Hair follicular keratinocyte (primary cell): Measurements from ENCODE around the gene ZNF92. TPM values are rescaled to one million over a fixed set of nuclear protein-coding genes. Genes with fewer than 3 reads are reported as not detected.

Source experiments
- total RNA-seq: library from RNA; depleted of rRNA; stranded (reverse); fragments of >200 nt; gene quantifications from 2 replicates; pipeline ENCODE4 v1.2.3, GENCODE V29; 2015

ZNF92 gene
- 2.2 and 2.7 TPM in 2 replicates for total RNA-seq

DNA sequence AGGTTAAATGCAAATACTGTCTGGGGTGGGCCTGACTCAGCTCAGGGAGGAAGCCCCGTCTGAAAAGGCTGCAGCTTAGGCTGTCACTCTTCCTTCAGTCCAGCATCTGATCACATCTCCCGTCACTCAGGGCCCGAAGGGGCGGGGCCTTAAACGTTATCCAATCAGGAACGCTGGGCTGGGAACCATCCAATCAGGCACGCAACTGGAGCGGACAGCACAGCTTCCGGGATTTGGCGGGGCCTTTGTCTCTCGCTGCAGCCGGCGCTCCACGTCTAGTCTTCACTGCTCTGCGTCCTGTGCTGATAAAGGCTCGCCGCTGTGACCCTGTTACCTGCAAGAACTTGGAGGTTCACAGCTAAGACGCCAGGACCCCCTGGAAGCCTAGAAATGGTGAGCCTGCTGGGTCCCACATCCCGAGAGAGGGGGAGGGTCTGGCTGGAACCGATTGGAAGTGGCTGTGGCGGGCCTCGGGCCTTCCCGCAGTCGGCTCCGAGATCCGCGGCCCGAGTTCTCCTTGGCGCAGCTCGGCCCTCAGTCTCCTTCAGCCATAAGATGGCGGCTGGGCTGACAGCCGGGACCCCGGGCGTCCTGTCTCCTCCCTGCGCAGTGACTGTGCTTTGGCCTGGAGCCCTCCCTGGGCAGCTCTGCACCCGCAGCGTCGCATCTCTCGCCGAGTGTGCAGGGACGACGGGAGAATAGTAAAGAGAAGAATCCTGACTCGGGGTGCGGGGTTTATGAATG lies at the start of gene ZNF92:
ZNF92 (plus strand) TSS at position 248 of the 744 bp plus-strand sequence; CDS start at position 391, 143 bp downstream.

